Left cardiac atrium (tissue), 4 donors: ENCODE data around the gene GFRA4. TPM values are rescaled to one million over a fixed set of nuclear protein-coding genes. Genes with fewer than 3 reads are reported as not detected.

Source experiments
- ATAC-seq, 2 donors: fragments of 200-7000 bp; cut with Tn5 transposase; one replicate each; pipeline ENCODE4 v1.9.1; 2020; ENCODE audit warnings: mild to moderate bottlenecking in 2 of 2, moderate library complexity in 2 of 2
- DNase-seq: peaks from one replicate; pipeline ENCODE4 v3.0.0-alpha.2; 2020
- intact Hi-C, 2 donors: fragments of 100-400 bp; cut with DNase I; formaldehyde crosslinking; loops; one replicate each; pipeline versions ENCODE4 v1.14.1 to v1.15.1; 2022 to 2023
- total RNA-seq, 2 donors: library from RNA; stranded (reverse); fragmentation: NEBNext Ultra II Directional; extraction: Animal tissue kit (Norgen Biotek cat#: 25700); gene quantifications; one replicate each; pipeline ENCODE4 v1.2.1, GENCODE V29; 2021
- donor health status: DM: no; HTN: yes; CAD: no.
- donor health status: DM: no; HTN: yes; CAD: no; lungs with severe emphysema.
- donor health status: DM: yes; HTN: yes; CAD: no.
- donor health status: Dilated cardiomyopathy.

The GFRA4 gene
- total RNA-seq, 2 donors from 2014 or later = not detected

DNA sequence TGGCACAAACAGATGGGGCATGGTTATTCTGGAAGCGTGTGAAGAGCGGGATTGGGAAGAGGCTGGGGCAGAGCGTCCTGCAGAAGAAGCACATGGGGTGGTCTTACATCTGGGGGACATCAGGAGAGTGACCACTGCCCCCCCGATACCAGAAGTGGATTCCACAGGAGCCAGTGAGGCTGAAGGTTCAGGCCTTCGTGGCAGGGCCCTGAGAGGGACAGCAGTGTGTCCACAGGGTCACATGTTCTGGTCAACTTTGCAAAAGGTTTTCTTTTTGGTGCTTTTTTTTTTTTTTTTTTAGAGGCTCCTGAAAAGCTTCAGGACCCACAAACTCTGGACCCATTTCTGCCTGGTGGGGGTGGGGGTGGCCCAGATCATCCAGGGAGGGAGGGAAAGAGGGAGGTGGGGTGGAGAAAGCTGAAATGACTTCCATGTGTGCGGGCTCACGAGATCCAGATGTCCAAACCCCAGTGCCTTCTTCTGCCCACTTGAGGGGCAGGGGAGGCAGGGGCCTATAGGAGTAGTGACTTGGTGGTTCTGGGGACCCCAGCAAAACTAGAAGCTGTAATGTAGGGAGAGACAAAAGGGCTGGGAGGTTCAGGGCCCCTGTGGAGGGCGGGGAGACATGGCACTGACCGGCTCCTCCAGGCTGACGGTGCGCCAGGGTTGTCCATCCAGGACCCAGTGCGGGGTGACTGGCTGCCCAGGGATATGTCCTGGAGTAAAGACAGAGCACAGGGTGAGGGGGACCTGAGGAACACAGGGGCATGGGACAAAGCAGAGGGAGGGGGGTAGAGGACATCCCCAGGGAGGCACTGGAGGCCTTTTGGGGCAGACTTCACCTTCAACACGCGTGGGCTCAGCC is 15.9 kb upstream of the GFRA4 start:
- ATAC-seq (no peak), DNase-seq (no peak)
- intact Hi-C loops = loop anchor here (10.0 kb wide), 3 partner anchors 86 to 406 kb away; partner anchors contain the start of gene ADISSP (in 1 of the 2)

DNA sequence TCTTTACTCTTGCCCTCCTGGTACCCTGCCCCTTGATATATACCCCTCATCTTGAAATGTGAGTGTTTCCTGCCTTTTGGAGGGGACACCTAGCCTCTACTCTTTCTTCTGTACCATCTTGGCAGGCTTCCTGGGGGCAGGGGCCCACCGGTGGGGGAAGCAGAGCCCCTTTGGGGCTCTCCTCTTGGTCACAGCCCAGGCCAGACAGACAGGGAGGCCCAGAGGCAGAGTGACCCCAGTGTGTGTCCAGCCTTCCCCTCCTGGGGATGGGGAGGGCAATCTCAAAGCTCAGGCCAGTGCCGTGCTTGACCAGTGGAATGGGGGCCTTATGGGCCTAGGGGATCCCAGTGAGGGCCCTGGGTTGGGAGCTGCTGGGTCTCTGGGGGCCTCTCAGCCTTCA is 15.0 kb upstream of the GFRA4 start:
- ATAC-seq (no peak), DNase-seq (no peak)
- intact Hi-C loops = loop anchor here (10.0 kb wide), 3 partner anchors 87 to 407 kb away; partner anchors contain the start of gene ADISSP (in 1 of the 2)

DNA sequence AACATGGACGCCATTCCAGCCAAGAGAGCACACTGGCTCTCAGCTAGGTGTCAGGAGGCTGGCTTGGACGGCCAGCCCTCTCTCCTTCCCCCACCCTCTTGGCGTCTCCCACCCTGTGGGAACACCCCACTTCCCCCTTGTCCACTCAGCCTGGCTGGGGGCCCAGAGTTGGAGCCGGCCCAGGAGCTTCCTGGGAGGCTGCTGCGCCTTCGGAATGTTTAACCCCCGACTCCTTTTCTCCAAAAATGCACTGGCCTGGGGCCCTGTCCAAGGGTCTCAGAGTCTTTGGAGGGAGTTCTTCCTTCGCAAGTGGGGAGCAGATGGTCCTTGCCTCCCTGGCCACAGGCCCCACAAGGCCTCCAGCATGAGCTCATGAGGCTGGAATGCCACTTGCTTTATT is 14.5 kb upstream of the GFRA4 start:
- no peak for DNase-seq
- ATAC-seq = peak in 1 of 2 donors; percentile 38
- intact Hi-C loops = loop anchor here (2.0 to 10.0 kb wide), 4 partner anchors 33 to 407 kb away; partner anchors contain the start of gene ADISSP (in 1 of the 2)

DNA sequence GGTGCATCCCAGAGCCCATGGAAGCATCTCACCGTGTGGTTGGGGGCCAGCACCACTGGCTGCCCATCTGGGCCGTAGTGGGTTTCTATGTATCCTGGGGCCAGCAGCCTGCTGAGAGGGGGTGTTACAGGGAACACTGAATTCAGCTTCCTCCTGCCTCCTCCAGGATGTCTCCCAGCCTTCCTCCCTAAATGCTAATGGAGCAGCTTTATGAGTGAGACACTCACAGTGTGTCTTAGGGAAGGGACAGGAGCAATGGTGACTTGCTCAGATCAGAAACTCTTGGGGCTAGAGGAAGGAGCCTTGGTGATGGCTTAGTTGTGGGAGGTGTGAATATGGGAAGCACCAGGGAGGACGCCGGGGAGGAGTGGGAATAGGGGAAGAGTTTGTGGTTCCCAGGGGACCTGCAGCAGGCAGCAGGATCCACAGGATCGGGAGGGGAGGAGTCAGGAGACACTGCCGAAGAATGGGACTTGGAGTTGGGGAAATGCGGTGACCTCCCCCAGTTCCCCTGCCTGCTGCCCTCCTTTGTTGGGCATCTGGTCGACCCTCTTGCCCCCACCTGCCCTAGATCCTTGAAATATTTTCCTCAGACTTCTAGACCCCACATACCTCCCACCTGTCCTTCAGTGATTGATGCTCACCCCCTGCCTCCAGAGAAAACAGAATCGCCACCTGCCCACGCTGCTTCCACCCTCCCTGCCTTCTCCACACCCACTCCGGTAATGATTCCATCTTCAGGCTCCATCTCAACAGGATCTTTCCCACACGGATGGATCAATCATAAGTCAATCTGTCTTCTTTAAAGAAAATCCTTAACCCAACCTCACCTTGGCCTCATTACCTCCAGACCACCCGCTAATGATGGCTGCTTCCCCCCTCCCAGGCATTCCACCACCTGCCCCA is 12.0 kb upstream of the GFRA4 start:
- DNase-seq (no peak), ATAC-seq (no peak)
- intact Hi-C loops = loop anchor here (10.0 kb wide), 3 partner anchors 90 to 410 kb away; partner anchors contain the start of gene ADISSP (in 1 of the 2)

DNA sequence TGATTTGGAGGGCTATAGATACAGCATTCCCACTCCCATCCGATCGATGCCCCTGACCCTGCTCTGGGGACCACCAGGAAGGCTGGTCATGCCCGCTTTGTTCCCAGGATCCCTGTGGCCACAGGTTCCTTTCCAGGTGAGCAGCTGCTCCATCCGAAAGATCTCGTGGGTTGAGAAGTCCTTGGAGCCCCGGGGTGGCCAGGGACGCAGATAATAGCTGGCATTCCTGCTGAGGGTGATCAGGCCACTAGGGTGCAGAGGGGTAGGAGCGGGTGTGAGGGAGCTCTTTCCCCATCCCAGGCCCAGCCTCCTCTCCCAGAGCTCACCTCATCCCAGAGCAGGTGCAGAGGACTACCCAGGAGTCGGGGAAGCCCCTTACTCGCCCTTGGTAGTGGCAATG is 11.2 kb upstream of the GFRA4 start:
- ATAC-seq (no peak), DNase-seq (no peak)
- intact Hi-C loops = loop anchor here (10.0 kb wide), 3 partner anchors 90 to 410 kb away; partner anchors contain the start of gene ADISSP (in 1 of the 2)

DNA sequence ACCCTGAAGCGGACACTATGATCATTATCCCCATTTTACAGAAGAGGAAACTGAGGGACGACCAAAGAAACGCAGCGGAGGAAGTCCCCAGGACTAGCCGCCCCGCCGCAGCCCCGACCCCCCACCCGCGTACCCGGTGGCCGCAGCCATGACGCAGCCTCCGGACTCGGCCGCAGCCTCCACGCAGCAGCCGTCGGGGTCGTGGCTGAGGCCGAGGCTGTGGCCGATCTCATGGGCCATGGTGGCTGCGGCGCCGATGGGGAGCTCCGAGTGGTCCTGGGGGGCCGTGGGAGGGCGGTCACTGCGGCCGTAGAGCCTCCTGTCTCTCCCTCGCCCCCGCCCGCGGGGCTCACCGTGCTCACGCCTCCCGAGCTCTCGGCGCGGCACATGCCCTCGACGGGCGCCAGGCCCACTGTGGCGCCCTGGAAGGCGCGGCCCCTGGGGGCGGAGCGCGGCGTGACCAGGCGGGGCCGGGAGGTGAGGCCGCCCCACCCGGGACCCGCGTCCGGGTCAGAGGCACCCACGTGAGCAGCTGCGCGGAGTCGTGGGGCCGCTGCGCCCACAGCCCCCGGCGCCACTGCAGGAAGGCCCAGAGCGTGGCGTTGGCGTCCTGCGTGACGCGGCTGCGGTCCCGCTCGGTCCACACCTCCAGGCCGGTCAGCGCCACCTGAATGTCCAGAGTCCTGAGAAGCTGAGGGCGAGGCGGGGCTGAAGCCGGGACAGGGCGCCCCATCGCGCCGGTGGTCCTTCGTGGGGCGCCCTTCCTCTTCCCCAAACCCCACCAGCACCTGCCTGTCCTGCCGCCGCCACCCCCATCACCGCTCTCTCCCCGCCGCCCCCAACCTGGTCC is 10.2 kb upstream of the GFRA4 start:
- ATAC-seq (no peak), DNase-seq (no peak)
- intact Hi-C loops = loop anchor here (10.0 kb wide), 3 partner anchors 91 to 411 kb away; partner anchors contain the start of gene ADISSP (in 1 of the 2)

DNA sequence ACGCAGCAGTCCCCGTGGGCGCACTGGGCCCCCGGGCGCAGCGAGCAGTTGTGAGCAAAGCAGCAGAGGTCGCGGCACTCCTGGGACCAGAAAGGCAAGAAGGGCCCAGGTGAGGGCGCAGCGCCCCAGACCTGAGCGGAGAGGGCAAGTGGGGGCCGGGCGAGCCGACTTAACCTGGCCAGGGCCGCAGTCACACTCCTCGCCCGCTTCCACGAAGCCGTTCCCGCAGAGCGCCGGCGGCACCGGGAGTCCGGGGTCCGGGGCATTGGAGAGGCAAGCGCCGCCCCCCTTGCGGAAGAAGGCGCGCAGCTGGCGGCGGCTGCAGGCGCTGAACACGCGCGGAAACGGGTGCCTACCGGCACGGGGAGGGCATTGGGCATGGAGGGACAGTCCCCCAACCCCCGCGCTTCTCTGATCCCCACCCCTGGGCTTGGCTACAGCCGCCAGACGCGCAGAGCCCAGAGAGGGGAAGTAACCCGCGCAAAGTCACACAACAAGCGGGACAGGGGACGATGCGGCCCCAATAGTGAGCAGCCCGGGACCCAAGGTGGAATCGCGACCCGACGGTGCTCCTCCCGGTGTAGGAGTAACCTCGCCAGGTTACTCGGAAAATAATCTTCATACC is 9.5 kb upstream of the GFRA4 start:
- ATAC-seq = no peak
- intact Hi-C loops = loop anchor here (10.0 kb wide), 3 partner anchors 92 to 412 kb away; partner anchors contain the start of gene ADISSP (in 1 of the 2)
- no peak for DNase-seq

DNA sequence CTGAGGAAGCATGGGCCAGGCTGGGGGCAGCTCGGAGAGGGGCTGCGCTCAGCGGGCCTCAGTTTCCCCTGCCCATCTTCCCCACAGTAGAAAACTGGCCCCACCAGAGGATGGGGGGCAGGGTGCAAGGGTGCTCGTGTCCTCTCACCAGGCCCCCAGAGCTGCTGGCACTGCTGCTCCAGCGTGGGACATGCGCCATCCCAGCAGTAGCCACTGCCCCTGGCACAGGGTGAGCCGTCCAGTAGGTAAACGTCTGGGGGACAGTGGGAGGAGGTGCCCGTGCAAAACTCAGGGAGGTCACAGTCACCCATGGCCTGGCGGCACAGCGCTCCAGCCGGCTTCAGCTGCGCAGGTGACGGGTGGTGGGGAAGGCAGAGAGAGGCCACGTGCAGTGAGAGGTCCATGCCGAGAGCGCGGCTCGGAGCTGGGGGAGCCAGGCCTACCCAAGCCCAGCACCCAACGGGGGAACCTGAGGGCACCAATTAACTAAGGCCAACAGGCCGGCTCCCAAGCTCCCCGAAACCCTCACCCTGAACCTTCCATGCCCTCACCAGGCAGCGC is 8.9 kb upstream of the GFRA4 start:
- intact Hi-C loops = loop anchor here (10.0 kb wide), 3 partner anchors 93 to 413 kb away; partner anchors contain the start of gene ADISSP (in 1 of the 2)
- ATAC-seq (no peak), DNase-seq (no peak)

DNA sequence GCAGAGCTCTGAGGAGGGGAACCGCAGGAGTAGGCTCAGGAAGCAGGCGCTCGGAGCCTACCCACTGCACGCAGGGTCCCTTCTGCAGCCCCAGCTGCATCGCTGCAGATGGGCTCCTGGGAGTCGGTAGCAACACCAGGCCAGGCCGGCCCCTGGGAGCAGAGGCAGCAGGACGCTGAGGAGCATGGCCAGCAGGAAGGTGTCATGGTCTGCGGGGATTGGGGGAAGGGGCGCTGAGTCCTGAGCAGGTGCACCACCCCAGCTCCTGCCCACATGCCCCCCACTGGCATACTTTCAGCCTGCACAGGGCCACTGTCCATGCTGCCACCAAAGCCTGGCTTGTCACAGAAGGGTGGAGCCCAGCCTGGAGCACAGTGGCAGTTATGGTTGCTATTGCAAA is 7.7 kb upstream of the GFRA4 start:
- DNase-seq (no peak), ATAC-seq (no peak)
- intact Hi-C loops = loop anchor here (10.0 kb wide), 3 partner anchors 94 to 414 kb away; partner anchors contain the start of gene ADISSP (in 1 of the 2)

DNA sequence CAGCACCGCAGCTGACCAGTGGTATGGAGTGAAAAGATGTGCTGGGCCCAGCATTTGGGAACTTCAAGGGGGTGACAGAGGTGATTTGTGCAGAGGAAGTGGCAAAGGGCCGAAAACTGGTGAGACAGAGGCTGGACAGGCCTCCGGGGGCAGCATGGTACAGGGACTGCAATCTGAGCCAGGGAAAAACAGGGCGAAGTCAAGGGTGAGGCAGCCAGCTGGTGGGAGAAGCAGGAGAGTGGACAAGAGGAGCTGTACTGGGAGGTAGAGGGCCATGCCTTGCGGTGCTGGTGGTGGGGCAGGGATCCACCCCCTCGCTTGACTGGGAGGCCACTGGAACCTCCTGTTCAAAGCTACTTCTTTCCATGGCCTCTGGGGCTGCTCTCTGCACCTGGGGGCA is 7.3 kb upstream of the GFRA4 start:
- intact Hi-C loops = loop anchor here (10.0 kb wide), 3 partner anchors 94 to 414 kb away; partner anchors contain the start of gene ADISSP (in 1 of the 2)
- ATAC-seq = peak; percentile 27 to 51
- no peak for DNase-seq

DNA sequence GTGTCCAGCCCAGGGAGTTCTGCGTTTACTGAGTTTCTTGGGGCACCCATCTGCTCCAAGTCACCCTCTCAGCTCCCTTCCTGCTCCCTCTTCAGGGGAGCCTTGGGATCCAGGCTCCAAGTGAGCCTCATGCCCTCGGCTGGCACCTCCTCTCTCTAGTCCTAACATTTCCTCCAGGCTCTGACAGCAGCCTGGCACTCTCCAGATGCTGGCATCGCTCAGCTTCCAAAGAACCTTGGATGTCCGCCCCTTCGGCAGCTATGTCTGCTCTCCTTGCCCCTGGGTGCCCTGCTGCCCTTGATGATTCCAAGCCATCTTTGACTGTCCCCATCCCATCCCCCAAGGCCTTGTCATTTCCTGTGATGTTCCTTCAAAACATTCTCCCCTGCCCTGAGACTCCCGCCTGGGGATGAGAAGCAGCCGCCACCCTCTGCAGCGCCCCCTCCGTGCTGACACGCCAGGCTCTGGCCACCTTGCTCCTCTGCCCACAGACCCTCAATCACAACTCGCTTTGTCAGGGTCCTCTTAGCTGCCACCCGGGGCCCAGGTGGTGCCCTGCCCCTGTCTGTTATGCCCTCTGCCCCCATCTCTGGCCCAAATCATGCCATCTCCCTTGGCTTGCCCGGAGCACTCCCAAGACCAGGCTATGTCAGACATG is 6.6 kb upstream of the GFRA4 start:
- no peak for DNase-seq
- no peak for ATAC-seq
- intact Hi-C loops = loop anchor here (10.0 kb wide), 3 partner anchors 95 to 415 kb away; partner anchors contain the start of gene ADISSP (in 1 of the 2)

DNA sequence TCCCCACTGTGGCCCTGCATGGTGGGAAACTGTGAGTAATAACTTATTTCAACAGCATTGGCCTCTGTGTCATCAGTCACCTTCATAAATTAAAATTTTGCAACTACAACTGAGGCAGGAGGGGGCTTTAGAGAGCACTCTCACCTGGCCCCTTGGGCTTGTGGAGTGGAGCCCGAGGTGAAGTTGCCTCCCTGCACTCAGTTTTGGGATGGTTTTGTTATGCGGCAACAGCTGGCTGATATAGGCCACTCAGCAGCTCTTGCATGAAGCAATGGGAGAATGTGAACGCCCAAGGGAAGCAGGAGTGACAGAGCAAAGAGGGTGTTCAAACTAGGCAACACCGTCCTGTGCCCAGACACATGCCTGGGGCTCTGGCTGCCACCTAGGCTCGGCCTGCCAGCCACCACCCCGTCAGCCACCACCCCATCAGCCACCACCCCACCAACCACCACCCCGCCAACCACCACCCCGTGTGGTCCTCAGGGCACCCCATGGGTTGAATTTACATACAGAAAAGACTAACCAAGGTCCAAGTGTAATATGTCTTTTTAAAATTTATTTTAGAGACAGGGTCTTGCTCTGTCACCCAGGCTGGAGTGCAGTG is 4.3 kb upstream of the GFRA4 start:
- ATAC-seq (no peak), DNase-seq (no peak)
- intact Hi-C loops = no loop called here

DNA sequence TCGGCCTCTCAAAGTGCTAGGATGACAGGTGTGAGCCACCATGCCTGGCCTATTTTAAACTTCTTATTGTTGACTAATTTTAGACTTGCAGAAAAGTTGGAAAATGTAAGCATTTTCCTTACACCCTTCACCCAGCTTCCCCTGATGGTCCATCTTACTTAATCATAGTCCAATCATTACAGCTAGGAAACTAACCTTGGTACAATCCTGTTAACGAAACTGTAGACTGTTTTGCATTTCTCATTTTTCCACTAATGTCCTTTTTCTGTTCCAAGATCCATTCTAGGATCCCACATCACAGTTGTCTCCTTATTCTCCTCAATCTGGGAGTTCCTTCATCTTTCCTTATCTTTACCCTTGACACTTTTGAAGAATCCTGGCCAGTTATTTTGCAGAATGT is 659 bp upstream of the GFRA4 start:
- intact Hi-C loops = no loop called here
- DNase-seq (no peak), ATAC-seq (no peak)

DNA sequence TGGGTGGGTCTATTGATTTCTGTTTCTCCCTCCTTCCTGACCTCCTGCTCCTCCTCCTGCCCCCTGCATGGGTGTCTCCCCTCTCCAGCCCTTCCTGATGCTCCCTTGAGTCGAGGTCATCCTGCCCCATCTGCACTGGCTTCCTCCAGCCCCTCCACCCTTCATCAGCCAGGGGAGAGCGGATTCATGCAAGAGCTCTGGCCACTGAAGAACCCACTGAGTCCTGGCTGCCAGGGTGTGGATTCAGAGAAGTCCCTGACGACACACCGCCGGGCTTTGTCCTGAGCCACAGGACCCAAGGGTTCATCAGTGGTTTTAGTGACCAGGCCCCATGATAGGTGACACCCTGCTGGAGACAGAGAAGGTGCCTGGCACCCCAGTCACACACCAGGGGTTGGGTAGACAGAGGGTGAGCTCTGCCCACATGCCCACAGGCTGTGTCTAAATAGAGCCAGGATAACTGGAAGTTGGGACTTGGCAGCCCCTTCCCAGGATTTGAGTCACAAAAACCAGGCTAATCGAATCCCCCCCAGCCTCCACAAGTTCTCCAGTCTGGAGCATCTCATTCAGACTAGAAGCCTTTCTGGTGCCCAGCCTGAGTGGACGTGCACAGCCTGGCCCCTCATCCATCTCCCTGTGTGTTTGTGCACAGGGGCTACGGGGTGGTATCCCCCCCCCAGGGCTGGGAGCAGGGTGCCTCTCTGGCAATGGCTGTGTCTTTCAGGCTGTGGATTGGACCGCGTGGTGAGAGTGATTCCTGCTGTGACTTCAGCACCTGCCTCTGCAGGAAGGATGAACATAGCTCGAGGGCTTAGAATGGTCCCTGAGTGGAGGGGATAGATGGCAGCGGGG is 1.2 kb downstream of the GFRA4 start:
- intact Hi-C loops = no loop called here
- no peak for ATAC-seq
- no peak for DNase-seq

DNA sequence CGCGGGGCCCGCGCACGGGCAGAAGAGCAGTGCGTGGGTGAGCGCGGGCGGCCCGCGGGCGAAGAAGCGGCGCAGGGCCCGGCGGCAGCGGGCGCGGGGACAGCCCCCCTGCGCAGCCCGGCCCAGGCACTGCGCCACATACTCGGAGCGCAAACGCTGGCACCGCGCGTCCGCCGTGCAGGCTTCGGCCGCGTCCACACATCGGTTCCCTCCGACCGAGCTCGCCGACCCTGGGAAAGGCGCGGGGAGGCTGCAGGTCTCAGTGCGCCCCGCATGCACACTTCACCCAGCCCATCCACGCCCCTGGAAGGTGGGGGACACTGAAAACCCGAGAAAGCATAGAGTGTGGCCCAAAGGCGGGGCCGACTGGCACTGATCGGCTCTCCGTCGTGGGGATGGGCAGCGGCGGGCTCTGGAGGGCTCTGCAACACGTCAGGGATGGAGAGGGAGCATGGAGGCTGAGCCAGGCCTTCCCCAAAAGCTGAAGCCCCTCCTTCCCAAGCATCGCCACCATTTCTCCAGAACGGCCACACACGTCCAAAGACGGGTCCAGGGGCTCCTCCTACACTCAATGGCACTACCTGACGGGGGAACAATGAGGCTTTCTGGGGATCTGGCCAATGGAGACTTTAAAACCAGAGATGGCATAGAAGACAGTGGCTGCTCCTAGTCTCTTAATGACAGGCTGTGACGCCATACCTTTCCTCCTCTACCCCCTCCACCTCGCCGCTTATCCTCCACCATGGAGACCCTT is 2.0 kb downstream of the GFRA4 start:
- DNase-seq (no peak), ATAC-seq (no peak)
- intact Hi-C loops = no loop called here
